RWPE2 (cell line): Measurements from ENCODE around the gene STX16.

Experiments used
- ATAC-seq: fragments of 200-7000 bp; cut with Tn5 transposase; 3 replicates; pipeline ENCODE4 v1.9.1; 2021; ENCODE audit warnings: low read depth
- DNase-seq: peaks from one replicate; pipeline ENCODE4 v3.0.0-alpha.2; 2020; ENCODE audit warnings: low spot score
- H3K27ac ChIP-seq: fragments of 450-650 bp; 2 replicates; pipeline ENCODE4 v1.5.1; 2017; ENCODE audit warnings: mild to moderate bottlenecking; ENCODE audit not compliant: poor library complexity, severe bottlenecking
- H3K27me3 ChIP-seq: fragments of 250-450 bp; sonication (Bioruptor Pico); 2 replicates; pipeline ENCODE4 v1.5.1; 2021; ENCODE audit warnings: mild to moderate bottlenecking, moderate library complexity; ENCODE audit not compliant: insufficient read depth, poor library complexity, severe bottlenecking
- H3K36me3 ChIP-seq: fragments of 250-450 bp; sonication (Bioruptor Pico); 2 replicates; pipeline ENCODE4 v1.5.1; 2020; ENCODE audit warnings: low read depth, mild to moderate bottlenecking, moderate library complexity
- H3K4me1 ChIP-seq: fragments of 250-450 bp; sonication (Bioruptor Pico); 2 replicates; pipeline ENCODE4 v1.5.1; 2021; ENCODE audit warnings: mild to moderate bottlenecking, moderate library complexity; ENCODE audit not compliant: insufficient read depth, poor library complexity, severe bottlenecking
- H3K4me3 ChIP-seq: fragments of 250-450 bp; sonication (Bioruptor Pico); 2 replicates; pipeline ENCODE4 v1.5.1; 2021; ENCODE audit warnings: mild to moderate bottlenecking, moderate library complexity; ENCODE audit not compliant: severe bottlenecking
- H3K9me3 ChIP-seq: fragments of 250-450 bp; sonication (Bioruptor Pico); 2 replicates; pipeline ENCODE4 v1.5.1; 2021; ENCODE audit warnings: mild to moderate bottlenecking, moderate library complexity; ENCODE audit not compliant: severe bottlenecking
- TF ChIP-seq, protein P1 (sequence below): fragments of 450-650 bp; IDR thresholded peaks from one replicate; pipeline ENCODE4 v1.5.1; 2017; ENCODE audit warnings: mild to moderate bottlenecking, moderate library complexity; ENCODE audit not compliant: poor library complexity, severe bottlenecking

The STX16 gene

DNA sequence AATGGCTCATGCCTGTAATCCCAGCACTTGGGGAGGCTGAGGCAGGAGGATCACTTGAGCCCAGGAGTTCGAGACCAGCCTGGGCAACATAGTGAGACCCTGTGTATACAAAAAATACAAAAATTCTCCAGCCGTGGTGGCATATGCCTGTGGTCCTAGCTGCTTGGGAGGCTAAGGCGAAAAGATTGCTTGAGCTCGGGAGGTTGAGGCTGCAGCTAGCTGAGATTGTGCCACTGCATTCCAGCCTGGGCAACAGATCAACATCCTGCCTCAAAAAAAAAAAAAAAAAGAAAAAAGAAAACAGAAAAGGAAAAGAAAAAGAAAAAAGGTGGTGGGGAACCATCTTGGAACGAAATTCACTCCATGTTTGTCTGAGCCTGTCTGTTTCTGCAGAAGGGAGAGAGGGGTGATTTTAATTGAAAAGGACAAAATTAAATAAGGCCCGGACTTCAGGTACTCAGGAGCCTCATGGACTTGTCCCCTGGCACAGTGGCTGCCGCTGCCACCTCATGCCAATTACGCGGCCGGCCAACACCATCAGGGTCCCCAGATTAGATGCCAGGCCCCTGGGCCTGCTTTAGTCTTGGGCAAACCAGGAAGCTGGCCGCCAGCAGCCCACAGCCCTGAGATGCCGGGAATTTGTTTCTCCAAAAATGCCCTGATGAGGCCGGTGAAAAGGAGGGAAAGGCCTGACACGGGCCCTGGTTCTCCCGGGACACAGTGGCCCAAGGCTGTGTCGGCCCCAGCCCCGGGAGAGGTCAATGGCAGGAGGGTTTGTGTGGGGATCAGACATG lies 37.8 kb upstream of the STX16 start:
- no peaks in the 10 kb centered on the region for H3K27me3 ChIP-seq

DNA sequence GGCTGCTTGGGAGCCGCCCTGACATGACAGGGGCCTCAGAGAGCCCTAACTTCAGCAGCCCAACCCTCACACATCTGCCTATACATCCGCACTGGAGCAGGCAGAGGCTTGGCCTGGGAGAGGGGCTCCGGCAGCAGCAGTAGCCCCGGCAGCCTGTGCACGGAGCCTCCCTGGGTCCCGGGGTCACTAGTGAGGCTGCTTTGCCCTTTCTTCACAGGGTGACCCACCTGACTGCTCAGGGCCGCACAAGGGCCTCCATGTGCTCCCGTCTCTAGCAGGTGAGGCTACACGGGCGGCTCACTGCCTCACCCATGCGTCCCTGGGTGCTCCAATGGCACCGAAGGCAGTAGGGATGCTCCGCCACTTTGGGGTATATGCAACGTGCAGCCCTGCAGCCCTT lies 36.7 kb upstream of the STX16 start:
- ATAC-seq (no peak), DNase-seq (no peak)
- TF ChIP-seq, protein P1, sequence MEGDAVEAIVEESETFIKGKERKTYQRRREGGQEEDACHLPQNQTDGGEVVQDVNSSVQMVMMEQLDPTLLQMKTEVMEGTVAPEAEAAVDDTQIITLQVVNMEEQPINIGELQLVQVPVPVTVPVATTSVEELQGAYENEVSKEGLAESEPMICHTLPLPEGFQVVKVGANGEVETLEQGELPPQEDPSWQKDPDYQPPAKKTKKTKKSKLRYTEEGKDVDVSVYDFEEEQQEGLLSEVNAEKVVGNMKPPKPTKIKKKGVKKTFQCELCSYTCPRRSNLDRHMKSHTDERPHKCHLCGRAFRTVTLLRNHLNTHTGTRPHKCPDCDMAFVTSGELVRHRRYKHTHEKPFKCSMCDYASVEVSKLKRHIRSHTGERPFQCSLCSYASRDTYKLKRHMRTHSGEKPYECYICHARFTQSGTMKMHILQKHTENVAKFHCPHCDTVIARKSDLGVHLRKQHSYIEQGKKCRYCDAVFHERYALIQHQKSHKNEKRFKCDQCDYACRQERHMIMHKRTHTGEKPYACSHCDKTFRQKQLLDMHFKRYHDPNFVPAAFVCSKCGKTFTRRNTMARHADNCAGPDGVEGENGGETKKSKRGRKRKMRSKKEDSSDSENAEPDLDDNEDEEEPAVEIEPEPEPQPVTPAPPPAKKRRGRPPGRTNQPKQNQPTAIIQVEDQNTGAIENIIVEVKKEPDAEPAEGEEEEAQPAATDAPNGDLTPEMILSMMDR, result no peak
- no peak overlapping the region for H3K4me3 ChIP-seq
- no peaks in the 10 kb centered on the region for H3K27me3 ChIP-seq
- H3K9me3 ChIP-seq, result no peaks in the 10 kb centered on the region
- no peaks in the 10 kb centered on the region for H3K36me3 ChIP-seq
- no peaks in the 10 kb centered on the region for H3K4me1 ChIP-seq
- no peak overlapping the region for H3K27ac ChIP-seq

More for the DNA sequence above, 37.8 kb upstream of the STX16 start:
- H3K36me3 ChIP-seq, result no peaks in the 10 kb centered on the region
- H3K9me3 ChIP-seq, result no peaks in the 10 kb centered on the region
- no peak overlapping the region for H3K27ac ChIP-seq
- H3K4me1 ChIP-seq, result no peaks in the 10 kb centered on the region
- ATAC-seq (no peak), DNase-seq (no peak)
- TF ChIP-seq, protein P1, result no peak
- no peak overlapping the region for H3K4me3 ChIP-seq

DNA sequence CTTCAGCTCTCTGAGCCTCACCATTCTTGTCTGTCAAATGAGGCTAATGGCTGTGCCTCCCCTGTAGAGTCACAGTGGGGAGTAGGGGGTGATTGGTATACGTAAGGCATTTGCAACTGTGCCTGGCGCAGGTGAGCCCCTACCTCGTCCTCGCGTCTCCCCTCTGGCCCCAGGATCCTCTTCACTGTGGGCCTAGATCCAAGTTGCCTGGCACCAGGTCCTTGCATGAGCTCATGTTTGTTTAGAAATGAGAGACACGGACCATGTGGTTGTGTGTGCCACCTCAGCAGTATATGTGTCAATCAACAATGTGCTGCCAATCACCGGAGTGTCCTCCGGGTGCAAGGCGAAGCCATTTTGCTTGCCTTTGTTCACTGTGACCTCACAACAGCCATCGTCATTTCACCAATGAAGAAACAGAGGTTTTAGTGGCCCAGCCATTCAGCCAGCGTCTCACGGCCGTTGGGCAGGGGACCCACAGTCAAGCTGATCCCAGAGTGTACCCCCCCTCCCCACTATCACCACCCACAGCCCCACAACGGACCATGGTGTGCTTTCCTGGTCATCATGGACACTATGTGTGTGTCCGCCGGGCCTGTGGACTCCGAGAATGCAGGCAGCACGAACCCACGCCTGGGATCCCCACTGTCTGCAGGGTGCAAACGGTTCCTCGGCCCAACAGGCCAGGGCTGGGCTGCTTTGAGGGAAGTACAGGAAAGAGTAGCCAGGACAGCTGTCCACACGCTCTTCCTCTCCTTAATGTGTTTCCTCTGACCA lies 35.9 kb upstream of the STX16 start:
- H3K27ac ChIP-seq, result no peak overlapping the region
- no peaks in the 10 kb centered on the region for H3K36me3 ChIP-seq
- H3K4me3 ChIP-seq, result no peak overlapping the region
- no peaks in the 10 kb centered on the region for H3K9me3 ChIP-seq
- DNase-seq (peak; percentile 84), ATAC-seq (no peak)
- TF ChIP-seq, protein P1, result no peak
- no peaks in the 10 kb centered on the region for H3K27me3 ChIP-seq
- H3K4me1 ChIP-seq, result no peaks in the 10 kb centered on the region

DNA sequence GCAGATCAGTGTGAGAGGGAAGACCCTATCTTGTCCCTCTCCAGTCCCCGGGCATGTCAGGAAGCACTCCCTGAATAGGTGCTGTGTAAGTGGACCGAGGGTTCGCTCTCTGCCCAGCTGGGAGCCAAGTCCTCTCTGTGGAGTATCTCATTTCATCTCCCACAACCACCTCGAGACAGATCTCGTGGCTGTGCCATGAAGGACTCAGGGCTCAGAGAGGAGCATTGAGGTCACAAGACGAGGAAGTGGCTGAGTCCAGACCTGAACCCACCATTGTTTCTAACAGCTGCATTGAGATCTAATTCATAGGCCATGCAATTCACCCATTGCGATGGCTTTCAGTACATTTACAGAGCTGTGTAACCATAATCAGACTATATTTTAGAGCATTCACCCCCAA lies 34.7 kb upstream of the STX16 start:
- Histone ChIP-seq H3K27ac (no peak overlapping the region), H3K4me1 (no peaks in the 10 kb centered on the region), H3K4me3 (no peak overlapping the region), H3K36me3 (no peaks in the 10 kb centered on the region), H3K9me3 (no peaks in the 10 kb centered on the region), H3K27me3 (no peaks in the 10 kb centered on the region)
- ATAC-seq (no peak), DNase-seq (no peak)
- TF ChIP-seq, protein P1, result no peak
